KMS-11 (cell line): ENCODE data around the gene GOLGA2.

ENCODE experiments used
- H2AFZ ChIP-seq: fragments of 200-600 bp; sonication (generic); 2 replicates; pipeline ENCODE4 v1.6.1; 2016; ENCODE audit warnings: antibody characterized with exemption, mixed run types, low read depth
- H3K27ac ChIP-seq: fragments of 200-600 bp; sonication (generic); 2 replicates; pipeline ENCODE4 v1.6.1; 2016; ENCODE audit warnings: mild to moderate bottlenecking, mixed run types
- H3K27me3 ChIP-seq: fragments of 200-600 bp; sonication (generic); 2 replicates; pipeline ENCODE4 v1.6.1; 2017; ENCODE audit warnings: mild to moderate bottlenecking, low read depth, mixed run types, moderate library complexity; ENCODE audit not compliant: insufficient read depth
- H3K36me3 ChIP-seq: fragments of 200-600 bp; sonication (generic); 2 replicates; pipeline ENCODE4 v1.6.1; 2017; ENCODE audit warnings: mild to moderate bottlenecking, mixed run types; ENCODE audit not compliant: insufficient read depth
- H3K4me1 ChIP-seq: fragments of 200-600 bp; sonication (generic); 2 replicates; pipeline ENCODE4 v1.6.1; 2016; ENCODE audit warnings: mild to moderate bottlenecking, low read depth, mixed run types; ENCODE audit not compliant: poor library complexity, severe bottlenecking
- H3K4me2 ChIP-seq: fragments of 200-600 bp; sonication (generic); 2 replicates; pipeline ENCODE4 v1.7.0; 2016; ENCODE audit warnings: mild to moderate bottlenecking, mixed run types
- H3K4me3 ChIP-seq: fragments of 200-600 bp; sonication (generic); IDR thresholded peaks from 2 replicates; pipeline ENCODE4 v1.6.1; 2017; ENCODE audit warnings: low read depth, low read length, mixed read lengths; ENCODE audit not compliant: insufficient read depth
- H3K79me2 ChIP-seq: fragments of 200-600 bp; sonication (generic); 2 replicates; pipeline ENCODE4 v1.6.1; 2016; ENCODE audit warnings: low read depth, mixed run types; ENCODE audit not compliant: insufficient read depth
- H3K9ac ChIP-seq: fragments of 200-600 bp; sonication (generic); 2 replicates; pipeline ENCODE4 v1.6.1; 2016; ENCODE audit warnings: mild to moderate bottlenecking, mixed run types
- H4K20me1 ChIP-seq: fragments of 200-600 bp; sonication (generic); 2 replicates; pipeline ENCODE4 v1.6.1; 2016; ENCODE audit warnings: mild to moderate bottlenecking, mixed run types; ENCODE audit not compliant: insufficient read depth
- TF ChIP-seq, protein P1 (sequence below): fragments of 200-600 bp; sonication (generic); conservative IDR thresholded peaks from 2 replicates; pipeline ENCODE4 v1.6.1; 2017; ENCODE audit warnings: low read depth, mild to moderate bottlenecking, antibody characterized with exemption, low read length, moderate library complexity, mixed read lengths

The GOLGA2 gene

DNA sequence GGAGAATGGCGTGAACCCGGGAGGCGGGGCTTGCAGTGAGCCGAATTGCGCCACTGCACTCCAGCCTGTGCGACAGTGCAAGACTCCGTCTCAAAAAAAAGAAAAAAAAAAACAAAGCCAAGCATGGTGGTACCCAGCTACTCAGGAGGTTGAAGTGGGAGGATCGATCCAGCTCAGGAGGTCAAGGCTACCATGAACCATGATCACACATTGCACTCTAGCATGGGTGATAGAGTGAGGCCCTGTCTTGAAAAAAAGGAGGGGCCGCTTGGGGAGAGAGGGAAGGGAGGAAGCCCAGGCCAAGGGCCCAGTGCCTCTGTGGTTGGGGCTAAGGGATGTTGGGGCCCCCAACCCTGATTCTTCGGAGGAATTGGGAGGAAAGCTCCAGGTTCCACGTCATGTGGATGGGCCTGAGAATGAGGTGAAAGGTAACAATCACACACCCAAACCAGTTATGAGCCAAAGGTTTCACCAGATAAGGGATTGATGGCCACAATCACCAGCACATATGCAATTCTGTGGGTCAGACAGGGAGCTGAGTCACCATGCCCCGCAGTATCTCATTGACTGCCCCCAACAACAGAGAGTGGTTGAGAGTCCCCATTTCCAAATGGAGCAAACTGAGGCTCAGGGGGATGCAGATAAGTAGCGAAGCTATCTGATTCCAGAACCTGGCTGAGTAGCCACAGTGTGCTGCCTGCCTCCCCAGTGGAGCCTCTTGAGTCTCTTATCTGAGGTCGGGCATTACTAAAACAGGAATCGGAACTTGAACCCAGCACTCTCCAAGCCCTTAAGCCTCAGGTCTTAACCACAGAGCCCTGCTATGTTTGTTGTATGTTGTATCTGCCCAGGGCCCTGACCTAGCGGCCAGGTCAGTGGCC, 20.8 kb upstream of the GOLGA2 start:
- H3K4me1 ChIP-seq = no peaks in the 10 kb centered on the region
- no peaks in the 10 kb centered on the region for H3K79me2 ChIP-seq
- no peak overlapping the region for H3K9ac ChIP-seq
- H3K27me3 ChIP-seq = no peaks in the 10 kb centered on the region
- no peaks in the 10 kb centered on the region for H3K36me3 ChIP-seq
- TF ChIP-seq, protein P1, sequence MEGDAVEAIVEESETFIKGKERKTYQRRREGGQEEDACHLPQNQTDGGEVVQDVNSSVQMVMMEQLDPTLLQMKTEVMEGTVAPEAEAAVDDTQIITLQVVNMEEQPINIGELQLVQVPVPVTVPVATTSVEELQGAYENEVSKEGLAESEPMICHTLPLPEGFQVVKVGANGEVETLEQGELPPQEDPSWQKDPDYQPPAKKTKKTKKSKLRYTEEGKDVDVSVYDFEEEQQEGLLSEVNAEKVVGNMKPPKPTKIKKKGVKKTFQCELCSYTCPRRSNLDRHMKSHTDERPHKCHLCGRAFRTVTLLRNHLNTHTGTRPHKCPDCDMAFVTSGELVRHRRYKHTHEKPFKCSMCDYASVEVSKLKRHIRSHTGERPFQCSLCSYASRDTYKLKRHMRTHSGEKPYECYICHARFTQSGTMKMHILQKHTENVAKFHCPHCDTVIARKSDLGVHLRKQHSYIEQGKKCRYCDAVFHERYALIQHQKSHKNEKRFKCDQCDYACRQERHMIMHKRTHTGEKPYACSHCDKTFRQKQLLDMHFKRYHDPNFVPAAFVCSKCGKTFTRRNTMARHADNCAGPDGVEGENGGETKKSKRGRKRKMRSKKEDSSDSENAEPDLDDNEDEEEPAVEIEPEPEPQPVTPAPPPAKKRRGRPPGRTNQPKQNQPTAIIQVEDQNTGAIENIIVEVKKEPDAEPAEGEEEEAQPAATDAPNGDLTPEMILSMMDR = no peak
- no peak overlapping the region for H2AFZ ChIP-seq
- H4K20me1 ChIP-seq = no peaks in the 10 kb centered on the region
- no peak overlapping the region for H3K27ac ChIP-seq
- no peak overlapping the region for H3K4me3 ChIP-seq
- no peak overlapping the region for H3K4me2 ChIP-seq

DNA sequence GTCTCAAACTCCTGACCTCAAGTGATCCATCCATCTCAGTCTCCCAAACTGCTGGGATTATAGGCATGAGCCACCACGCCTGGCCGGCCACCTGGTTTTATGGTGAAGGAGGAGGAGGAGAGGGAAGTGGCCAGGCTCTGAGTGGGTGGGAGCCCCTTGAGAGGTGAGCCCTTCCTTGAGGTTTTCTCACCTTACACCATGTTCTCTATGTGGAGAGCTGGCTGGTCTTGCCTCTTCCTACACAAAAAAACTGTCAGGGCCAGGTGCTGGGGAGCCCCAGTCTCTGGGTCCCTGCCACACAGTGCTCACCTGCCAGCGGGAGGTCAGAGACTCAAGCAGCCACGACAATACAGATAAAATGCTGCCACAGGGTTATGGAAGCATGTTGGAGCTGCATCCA, 18.3 kb upstream of the GOLGA2 start:
- no peaks in the 10 kb centered on the region for H3K79me2 ChIP-seq
- no peaks in the 10 kb centered on the region for H3K27me3 ChIP-seq
- H2AFZ ChIP-seq = no peak overlapping the region
- no peaks in the 10 kb centered on the region for H3K4me1 ChIP-seq
- no peak overlapping the region for H3K27ac ChIP-seq
- TF ChIP-seq, protein P1 = no peak
- no peak overlapping the region for H3K4me3 ChIP-seq
- no peaks in the 10 kb centered on the region for H3K36me3 ChIP-seq
- no peaks in the 10 kb centered on the region for H4K20me1 ChIP-seq
- no peak overlapping the region for H3K9ac ChIP-seq
- H3K4me2 ChIP-seq = no peak overlapping the region

DNA sequence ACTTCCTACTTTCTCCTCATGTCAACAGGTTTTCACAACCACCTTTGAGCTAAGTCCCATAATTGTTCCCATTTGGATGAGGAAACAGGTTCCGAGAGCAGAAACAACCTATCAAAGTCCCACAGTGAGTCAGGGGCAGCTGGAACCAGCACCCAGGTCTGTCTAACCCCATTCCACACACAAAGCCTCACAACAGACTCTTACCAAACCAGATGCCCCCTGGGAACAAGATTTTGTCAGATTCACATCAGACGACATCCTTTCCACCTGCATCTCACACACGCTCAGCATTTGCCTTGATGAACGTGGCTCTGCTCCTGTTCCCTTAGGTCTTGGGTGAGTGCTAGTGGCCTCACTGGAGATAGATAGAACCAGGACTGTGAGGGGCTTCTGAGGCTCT, 17.3 kb upstream of the GOLGA2 start:
- H2AFZ ChIP-seq = no peak overlapping the region
- no peak overlapping the region for H3K4me3 ChIP-seq
- H3K9ac ChIP-seq = no peak overlapping the region
- H3K4me1 ChIP-seq = no peaks in the 10 kb centered on the region
- H3K79me2 ChIP-seq = no peaks in the 10 kb centered on the region
- H3K4me2 ChIP-seq = no peak overlapping the region
- H4K20me1 ChIP-seq = no peaks in the 10 kb centered on the region
- H3K27me3 ChIP-seq = no peaks in the 10 kb centered on the region
- H3K36me3 ChIP-seq = no peaks in the 10 kb centered on the region
- TF ChIP-seq, protein P1 = no peak
- H3K27ac ChIP-seq = no peak overlapping the region

DNA sequence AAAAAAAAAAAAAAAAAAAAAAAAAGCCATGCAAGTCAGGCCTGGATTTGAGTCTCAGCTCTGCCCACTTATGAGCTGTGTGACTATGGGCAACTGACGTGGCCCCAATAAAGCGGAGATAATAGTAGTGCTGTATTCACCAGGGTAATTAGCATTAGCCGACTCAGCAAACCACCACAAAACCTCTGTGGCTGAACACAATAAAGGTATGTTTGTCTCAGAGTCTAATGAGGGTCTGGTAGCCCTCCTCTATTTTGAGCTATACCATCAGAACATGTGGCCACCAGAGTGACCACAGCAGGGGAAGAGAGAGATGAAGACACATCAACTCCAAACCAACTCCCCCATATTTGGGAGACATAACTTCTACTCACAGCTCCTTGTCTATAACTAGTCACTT, 16.2 kb upstream of the GOLGA2 start:
- H3K4me3 ChIP-seq = no peak overlapping the region

More for the DNA sequence above, 16.2 kb upstream of the GOLGA2 start:
- Histone ChIP-seq H3K4me1 (peaks cover 3% of the 10 kb centered on the region), H3K27me3 (no peaks in the 10 kb centered on the region), H4K20me1 (no peaks in the 10 kb centered on the region), H3K9ac (no peak overlapping the region), H3K27ac (no peak overlapping the region), H3K36me3 (no peaks in the 10 kb centered on the region), H3K4me2 (no peak overlapping the region), H2AFZ (no peak overlapping the region), H3K79me2 (no peaks in the 10 kb centered on the region)
- TF ChIP-seq, protein P1 = no peak
